GM19468 (cell line): ENCODE measurements around the gene ZCCHC8.

Experiments used
- ATAC-seq: cut with Tn5 transposase; IDR thresholded peaks from one replicate; pipeline ENCODE4 v1.9.1; 2021; ENCODE audit warnings: mild to moderate bottlenecking, moderate library complexity, moderate number of reproducible peaks; ENCODE audit not compliant: unreplicated experiment; ENCODE audit errors: extremely low read depth

The ZCCHC8 gene

DNA sequence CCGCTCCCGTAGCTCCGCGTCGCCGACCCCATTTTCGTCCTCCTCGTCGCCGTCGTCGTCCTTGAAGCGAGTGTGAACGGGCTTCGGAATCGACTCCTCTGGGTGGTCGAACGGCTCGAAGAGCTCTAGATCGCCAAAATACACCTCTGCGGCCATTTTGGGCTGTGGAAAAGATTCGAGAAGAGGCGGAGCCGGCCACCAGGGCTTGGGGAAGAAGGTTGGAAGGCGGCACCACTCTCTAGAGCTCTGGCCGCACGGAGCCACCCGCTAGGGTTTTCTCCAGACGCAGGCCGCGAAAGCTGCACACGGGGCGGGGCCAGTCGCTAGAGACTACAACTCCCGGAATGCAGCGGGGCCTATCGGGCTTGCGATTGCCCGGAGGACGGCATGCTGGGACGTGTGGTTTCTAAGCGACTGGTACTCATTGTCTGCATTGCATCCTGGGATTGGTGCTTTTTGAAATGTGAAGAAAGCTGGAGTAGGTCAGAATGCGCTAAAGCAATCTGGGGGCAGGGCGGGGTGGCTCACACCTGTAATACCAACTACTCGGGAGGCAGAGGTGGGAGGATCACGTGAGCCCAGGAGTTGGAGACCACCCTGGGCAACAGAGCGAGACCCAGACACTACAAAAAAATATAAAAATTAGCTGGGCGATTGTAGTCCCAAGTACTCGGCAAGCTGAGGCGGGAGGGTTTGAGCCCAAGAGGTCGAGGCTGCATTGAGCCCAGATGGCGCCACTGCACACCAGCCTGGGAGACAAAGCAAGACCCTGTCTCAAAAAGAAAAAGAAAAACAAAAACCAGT, at the start of gene ZCCHC8:
Gene ZCCHC8, minus strand, starts transcription at position 248 of the 804 bp plus-strand sequence. Its CDS starts 92 bp downstream, at position 156.
- peak; percentile 90 for ATAC-seq

DNA sequence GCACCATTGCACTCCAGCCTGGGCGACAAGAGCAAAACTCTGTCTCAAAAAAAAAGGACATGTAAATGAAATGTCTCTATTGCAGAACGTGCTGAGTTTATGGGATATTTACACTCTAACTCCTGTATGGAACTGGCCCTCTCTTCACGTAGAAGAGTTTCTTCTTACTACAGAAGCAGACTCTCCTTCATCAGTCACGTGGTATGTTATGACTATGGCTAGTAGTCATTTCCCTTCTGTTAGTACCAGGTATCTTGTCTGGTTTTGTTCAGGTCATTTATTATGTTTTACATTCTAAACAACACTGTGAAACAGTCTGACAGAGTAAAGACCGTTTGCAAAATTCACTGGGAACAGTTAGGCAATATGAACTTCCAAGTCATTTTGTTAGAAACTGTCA, 46.6 kb upstream of the ZCCHC8 start:
- ATAC-seq: no peak

DNA sequence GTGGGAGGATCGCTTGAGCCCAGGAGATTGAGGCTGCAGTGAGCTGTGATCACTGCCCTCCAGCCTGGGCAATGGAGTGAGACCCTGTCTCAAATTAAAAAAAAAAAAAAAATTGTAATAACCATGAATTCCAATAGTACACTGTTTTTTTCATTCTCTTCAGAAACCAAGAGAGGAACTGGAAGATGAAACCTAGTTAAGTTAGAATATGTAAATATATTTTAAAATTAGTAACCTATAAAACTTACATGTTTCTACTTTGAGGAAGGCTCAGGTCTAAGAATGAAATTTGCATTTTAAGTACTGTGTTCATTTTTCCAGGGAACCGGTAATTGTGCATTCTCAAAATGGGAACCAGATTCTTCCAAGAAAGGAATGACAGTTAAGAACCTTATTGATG, 45.1 kb upstream of the ZCCHC8 start:
- ATAC-seq: no peak

DNA sequence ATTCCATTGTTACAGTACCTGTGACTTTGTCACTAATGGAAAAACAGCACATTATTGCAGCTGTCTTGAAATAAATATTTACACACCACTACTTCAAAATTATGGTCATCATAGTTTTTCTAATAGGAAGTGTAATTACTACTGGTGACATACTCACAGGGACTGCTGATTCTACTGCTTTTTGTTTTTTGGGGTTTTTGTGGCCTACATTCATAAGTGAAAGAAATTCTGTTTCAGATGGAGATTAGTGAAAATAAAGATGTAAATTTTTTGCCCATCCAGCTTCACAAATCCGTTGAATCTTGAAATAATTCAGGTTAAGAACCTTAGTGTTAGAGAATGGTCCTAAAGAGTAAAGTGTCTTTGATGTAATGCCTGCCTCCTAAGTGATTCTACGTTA, 43.8 kb upstream of the ZCCHC8 start:
- no peak for ATAC-seq

DNA sequence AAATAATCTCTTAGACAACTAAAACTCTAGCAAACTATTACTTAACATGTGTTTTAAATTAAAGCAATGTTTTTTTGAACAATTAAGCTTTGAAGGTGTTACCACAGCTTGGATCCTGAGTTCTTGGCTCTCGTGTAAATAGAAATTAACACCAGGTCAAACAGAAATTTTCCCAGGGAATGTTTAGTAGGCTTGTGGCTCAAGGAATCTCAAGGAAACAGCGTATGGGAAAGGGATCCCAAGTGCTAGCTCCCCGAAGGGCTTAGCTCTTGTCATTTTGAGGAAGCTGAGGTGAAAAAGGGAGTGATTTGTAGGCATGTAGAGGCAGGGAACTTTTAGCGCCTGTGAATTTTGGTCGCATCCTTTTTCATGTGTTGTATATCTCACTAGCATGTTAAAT, 37.8 kb upstream of the ZCCHC8 start:
- no peak for ATAC-seq

DNA sequence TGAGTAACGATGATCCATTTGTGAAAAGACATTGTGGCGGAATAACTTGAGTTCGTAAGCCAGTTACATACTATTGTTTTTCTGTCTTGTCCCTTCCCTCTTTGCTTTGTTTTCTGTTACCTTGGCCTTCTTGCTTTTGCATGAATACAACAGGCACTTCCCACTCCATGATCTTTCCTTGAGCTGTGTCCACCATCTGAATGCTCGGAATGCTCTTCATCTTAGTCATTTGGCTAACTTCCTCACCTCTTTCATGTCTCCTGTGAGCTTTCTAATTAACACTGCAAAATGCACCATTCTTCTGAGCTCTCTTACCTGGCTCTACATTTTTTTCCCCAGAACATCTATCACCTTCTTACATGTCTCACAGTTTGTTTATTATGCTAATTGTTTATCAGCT, 36.3 kb upstream of the ZCCHC8 start:
- no peak for ATAC-seq

DNA sequence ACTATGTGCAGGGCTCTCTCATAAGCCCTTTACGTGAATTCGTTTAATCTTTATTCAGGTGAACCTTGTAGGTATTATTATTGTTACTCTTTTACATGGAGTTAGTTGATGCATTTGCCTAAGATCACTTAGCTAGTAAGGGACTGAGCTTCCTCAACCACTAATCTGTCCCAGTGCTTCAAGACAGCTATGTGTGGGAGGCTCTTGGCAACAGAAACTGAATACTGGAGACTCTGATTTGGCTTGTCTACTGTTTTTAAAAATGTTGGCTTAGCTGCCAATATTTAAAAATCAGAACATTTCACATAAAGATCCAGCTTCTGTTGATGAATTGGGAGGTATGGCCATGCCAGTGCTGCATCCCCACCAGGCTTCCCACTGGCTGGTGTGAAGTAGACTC, 33.1 kb upstream of the ZCCHC8 start:
- ATAC-seq: no peak

DNA sequence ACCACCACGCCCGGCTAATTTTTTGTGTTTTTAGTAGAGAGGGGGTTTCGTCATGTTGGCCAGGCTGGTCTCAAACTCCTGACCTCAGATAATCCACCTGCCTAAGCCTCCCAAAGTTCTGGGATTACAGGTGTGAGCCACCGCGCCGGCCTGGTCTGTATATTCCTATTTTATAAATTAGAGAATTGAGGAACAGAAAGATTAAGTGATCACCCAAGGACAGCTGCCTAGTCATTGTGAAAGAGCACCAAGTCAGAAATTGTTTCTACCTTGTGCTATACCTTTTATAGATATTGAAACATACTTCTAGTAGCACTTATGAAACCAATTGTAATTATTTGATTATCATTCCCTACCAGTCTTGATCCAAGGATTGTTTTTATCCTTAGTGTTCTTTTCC, 28.3 kb upstream of the ZCCHC8 start:
- no peak for ATAC-seq

DNA sequence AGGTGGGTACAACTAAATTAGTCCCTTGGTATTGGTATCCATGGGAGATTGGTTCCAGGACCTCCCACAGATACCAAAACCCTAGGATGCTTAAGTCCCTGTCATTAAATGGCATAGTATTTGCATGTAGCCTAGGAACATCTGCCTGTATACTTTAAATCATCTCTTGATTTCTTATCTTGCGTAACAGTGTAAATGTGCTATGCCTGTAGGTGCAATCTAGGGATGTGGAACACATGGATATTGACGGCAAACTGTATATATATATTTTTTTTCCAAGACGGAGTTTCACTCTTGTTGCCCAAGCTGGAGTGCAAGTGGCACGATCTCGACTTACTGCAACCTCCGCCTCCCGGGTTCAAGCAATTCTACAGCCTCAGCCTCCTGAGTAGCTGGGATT, 27.9 kb upstream of the ZCCHC8 start:
- no peak for ATAC-seq

DNA sequence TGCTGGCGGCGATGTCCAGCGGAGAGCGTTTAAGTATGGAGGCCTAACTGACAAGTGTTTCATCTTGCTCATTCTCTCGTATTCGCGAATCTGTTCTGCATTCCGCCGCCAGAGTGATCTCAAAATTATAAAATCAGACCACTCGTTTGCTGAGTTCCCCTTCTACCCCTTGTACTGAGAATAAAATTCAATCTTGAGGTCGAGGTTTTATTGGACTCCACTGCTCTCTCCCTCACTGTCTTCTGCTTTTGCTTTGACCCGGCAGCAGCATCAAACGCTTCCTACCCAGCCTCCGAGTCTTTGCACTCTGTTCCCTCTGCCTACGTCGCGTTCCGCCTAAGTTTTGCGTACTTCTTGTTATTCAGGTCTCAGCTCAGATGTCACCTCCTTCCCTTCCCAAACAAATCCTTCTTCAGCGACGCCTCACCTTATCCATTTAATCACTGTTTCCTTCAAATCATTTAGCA, 26.8 kb upstream of the ZCCHC8 start:
- ATAC-seq: no peak

DNA sequence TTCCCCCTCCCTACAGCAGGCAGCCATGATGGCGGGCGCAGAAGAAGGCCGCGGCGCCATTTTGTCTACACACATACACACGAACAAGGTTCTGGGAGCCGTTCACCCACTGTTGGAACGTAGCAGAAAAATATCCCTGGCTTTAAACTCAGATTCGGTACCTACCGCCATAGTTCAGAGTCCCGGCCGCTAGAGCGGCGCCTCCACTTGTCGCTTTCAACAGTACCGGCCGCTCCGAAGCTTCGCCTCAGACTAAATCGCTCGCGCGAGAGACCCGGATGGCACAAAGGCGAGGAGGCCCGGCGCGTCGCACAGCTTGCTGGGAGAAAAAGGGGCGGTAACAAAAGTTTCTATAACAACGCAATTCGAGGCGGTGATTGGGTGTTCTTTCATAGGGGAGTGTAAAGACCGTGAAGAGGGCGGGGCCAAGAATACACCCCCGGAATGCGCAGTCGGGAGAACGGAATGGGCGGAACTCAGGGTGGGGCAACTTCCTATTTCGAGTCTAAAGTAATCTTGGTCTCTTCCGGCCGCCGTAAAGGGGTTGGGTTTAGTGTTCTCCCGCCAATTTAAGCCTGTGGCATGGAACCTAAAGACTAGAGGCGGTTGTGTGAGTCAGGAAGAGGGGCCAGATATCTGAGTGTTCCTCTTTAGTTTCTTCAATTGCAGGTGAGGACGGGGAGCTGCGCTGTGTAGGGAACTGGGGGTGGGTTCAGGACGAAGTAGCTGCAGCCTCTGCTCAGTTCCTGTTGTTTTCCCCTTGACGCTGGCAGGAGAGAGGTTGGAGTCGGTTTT, 26.1 kb upstream of the ZCCHC8 start, which contains the start of the genes KNTC1 and RSRC2:
Gene KNTC1, plus strand, starts transcription at position 567 of the 795 bp plus-strand sequence. CDS start 2,815 bp downstream, outside the sequence.
Gene RSRC2, minus strand, starts transcription at position 254 of the 795 bp plus-strand sequence. Its CDS starts 83 bp downstream, at position 171.
- ATAC-seq: peak; percentile 85

DNA sequence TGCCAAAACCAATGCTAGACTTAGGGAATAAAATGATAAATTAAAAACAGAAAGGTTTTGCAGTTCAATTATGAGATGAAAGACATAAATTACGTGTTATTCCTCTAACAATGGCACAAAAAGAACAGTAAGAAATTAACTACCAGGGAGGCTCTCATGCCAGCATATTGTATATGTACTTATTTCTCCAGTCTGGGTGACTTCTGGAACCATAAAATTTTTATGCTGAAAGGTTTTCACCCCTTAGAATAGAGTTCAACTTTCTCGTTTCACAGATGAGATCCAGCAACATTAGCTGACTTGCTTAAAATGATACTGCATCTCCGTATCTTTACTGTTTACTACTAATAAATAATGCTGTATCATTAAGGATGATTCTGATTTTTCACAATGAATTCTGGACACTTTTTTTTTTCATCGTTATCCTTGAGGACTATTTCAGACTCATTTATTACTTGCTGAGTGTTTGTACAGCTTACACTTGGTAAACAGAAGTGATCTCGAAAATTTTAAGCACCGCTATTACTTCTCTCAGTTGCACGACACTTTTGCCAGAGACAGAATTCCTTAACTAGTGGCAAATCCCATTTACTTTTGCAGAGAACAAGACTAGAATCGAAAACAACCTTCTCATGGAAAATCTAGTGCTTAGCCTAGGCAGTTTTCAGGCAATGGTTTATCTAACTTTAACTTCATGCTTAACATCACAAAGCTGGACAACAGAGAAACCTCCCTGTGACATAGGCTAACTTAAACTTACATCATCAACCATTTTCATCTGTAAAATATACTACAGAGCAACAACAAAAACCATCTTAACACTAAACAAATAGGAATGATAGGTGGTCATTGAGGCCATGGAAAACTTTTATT, 23.4 kb upstream of the ZCCHC8 start:
- ATAC-seq: no peak

DNA sequence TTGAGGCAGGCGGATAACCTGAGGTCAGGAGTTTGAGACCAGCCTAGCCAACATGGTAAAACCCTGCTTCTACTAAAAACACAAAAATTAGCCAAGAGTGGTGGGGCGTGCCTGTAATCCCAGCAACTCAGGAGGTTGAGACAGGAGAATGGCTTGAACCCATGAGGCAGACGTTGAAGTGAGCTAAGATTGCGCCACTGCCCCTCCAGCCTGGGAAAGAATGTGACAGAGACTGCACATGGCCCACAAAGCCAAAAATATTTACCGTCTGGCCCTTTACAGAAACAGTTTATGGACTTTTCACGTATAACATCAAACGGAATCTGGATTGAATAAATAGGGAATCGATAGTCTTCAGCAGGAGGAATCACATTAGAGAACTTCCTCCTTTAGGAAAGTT, 22.5 kb upstream of the ZCCHC8 start:
- ATAC-seq: no peak

DNA sequence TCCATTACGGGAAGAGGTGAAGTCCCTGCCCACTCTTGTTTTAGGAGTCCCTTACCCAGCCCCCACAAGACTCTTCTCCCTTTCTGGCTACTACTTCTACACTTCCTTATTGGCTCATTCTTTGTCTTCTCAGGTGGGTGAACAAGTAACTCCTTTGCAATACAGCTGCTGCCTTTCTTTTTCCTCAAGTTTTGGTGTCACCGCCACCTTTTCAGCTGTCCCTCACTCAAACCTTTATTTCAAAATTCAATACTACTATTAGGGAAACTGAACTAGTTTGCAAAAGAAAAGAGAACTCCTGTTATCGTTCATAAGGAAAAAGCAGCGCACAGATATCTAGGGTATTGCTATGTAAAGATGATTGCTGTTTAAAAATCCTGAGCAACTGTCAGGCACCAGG, 19.9 kb upstream of the ZCCHC8 start:
- no peak for ATAC-seq

DNA sequence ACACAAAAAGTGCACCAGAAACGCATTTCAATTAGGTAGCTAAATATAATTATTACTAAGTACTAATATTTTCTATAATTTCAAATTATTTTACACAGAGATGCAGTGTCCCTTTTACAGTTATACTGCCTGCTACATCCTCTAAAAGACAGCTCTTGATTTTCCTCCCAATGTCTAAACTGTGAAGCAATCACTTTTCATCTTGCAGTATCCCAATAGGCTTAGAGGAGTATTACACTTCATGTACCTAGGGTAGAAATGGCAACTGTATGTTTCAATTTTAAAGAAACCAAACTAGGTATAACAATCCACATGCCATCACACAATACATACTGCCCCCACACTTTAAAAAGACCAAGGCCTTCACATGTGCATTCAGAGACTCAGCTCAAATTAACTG, 18.7 kb upstream of the ZCCHC8 start:
- ATAC-seq: no peak

DNA sequence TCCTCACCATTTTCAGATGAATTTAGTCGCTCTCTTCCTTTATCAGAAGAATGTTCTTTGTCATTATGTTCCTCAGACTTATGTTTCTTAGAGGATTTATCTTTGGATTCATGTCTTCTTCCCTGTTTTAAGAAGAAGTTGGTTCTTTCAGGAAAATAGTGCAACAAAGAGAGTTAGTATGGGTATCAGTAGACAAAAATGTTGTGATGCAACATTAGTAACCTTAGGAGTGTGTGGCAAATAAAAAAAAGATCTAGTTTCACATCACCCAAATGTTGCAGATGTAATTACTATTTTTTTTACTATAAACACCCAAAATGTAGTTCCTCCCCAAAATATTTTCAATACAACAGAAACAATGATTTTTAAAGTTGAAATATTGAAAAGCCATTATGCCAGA, 18.2 kb upstream of the ZCCHC8 start:
- no peak for ATAC-seq

DNA sequence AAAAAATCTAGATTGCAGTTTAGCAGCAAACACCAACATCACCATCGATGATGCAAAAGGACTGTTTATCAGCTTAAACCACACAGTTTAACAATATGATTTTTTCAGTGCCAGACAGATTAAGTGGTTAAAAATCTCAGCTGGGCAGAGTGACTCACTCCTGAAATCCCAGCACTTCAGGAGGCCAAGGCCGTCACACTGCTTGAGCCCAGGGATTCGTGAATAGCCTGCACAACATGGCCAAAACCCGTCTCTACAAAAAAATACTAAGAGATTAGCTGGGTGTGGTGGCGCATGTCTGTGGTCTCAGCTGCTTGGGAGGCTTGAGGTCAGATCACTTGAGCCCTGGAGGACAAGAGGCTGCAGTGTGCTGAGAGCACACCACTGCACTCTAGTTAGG, 17.1 kb upstream of the ZCCHC8 start:
- no peak for ATAC-seq

DNA sequence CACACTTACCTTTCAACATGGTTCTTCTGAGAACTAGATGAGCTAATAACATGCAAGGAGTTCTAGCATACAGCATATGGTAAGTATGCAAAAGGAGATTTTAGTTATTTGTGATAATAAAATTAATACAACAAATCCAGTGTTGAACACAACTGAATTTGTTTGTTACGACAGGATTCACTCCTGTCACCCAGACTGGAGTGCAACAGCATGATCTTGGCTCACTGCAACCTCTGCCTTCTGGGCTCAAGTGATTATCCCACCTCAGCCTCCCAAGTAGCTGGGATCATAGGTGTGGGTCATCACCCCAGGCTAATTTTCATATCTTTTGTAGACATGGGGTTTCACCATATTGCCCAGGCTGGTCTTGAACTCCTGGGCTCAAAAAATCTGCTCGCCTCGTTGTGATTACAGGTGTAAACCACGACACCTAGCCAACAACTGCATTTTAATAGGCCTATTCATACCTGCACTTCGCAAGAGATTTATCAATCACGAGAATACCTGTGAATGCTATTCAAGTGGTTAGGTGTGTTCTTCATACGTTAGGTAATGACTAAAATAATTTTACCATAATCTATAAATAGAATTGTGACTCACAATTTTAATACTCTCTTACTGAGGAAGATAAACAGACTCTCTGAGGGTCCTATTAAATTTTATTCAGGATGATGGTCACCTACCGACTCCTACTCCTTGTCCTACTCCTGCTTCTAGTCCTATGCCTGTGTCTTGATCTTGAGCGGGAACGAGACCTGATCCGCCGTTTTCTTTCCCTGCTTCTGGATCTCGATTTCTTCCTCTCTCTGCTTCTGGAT, 16.0 kb upstream of the ZCCHC8 start:
- ATAC-seq: no peak

DNA sequence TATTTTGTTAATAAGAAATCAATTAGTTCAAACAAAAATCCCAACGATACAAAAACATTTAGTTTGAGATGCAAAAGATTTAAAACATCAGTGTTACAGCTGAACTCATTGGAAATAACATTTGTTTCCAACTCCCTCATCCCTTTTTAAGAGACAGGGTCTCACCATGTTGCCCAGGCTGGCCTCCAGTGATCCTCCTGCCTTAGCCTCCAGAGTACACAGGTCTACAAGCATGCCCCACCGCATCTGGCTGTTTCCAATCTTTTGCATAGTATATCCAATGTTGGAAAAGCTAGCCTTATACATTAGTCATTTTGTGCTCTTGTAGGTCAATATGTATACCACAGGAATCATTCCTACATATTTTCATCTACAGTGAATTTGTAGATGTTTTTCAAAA, 14.5 kb upstream of the ZCCHC8 start:
- ATAC-seq: no peak
